GM23338 (cell line): ENCODE measurements around the gene ZNF865.

Experiments
- CTCF ChIP-seq, 2 experiments: fragments of 200-600 bp in 1 of 2; sonication (generic) in 1 of 2; conservative IDR thresholded peaks; 2 replicates each; pipeline versions ENCODE4 v1.5.1 to v1.6.1; 2016 to 2017; ENCODE audit warnings: antibody characterized with exemption in 2 of 2, low read depth in 2 of 2, mild to moderate bottlenecking in 2 of 2, moderate library complexity in 1 of 2
- EZH2 ChIP-seq: fragments of 200-600 bp; sonication (generic); IDR thresholded peaks from one replicate; pipeline ENCODE4 v1.8.0; 2017; ENCODE audit warnings: antibody characterized with exemption, mild to moderate bottlenecking, low read depth; ENCODE audit not compliant: unreplicated experiment
- JUNB ChIP-seq: IDR thresholded peaks from one replicate; pipeline ENCODE4 v1.6.1; 2016; ENCODE audit warnings: antibody characterized with exemption; ENCODE audit not compliant: unreplicated experiment
- NANOG ChIP-seq: IDR thresholded peaks from 2 replicates; pipeline ENCODE4 v1.6.1; 2016; ENCODE audit warnings: antibody characterized with exemption, borderline replicate concordance
- POLR2AphosphoS5 ChIP-seq: IDR thresholded peaks from 2 replicates; pipeline ENCODE4 v1.6.1; 2016; ENCODE audit warnings: antibody characterized with exemption, low read depth
- REST ChIP-seq: IDR thresholded peaks from one replicate; pipeline ENCODE4 v1.6.1; 2018; ENCODE audit warnings: antibody characterized with exemption; ENCODE audit not compliant: unreplicated experiment
- ZNF114 ChIP-seq: fragments of 250-450 bp; sonication (Bioruptor Pico); IDR thresholded peaks from 2 replicates; pipeline ENCODE4 v1.5.0; 2020; ENCODE audit warnings: mild to moderate bottlenecking, moderate library complexity

GRCh38 chr19:55632463-55632834, 27.0 kb downstream of the ZNF865 start:
- TF ChIP-seq REST: no peak
- peak; percentile 87 to 93 for TF ChIP-seq CTCF (conservative IDR thresholded peaks at IDR 0.05; ENCODE audit: low read depth in 2 of 2)
- TF ChIP-seq JUNB: no peak
- TF ChIP-seq EZH2: no peak
- TF ChIP-seq POLR2AphosphoS5: no peak
- TF ChIP-seq ZNF114: no peak
- TF ChIP-seq NANOG: no peak
